ENCODE measurements around the gene AIFM3.
"Not testable (repeated sequence)": the region's sequence is repeated elsewhere in the genome, so short reads cannot be mapped to it uniquely, and the experiment has no call there.

Gene AIFM3

GRCh38 chr22:20963201-20964052 lies 3.6 kb upstream of the AIFM3 start:
- Histone ChIP-seq H3K27me3 (replicated peaks; ENCODE audit: control insufficient read depth, insufficient read depth, low read length) (peaks cover 23% of the 10 kb centered on the region), H3K4me1 (ENCODE audit: control insufficient read depth, insufficient read depth, low read length) (no peaks in the 10 kb centered on the region), H3K9ac (ENCODE audit: low read length) (no peak overlapping the region), H3K9me3 (ENCODE audit: control insufficient read depth, low read length) (no peaks in the 10 kb centered on the region), H3K36me3 (ENCODE audit: control insufficient read depth, insufficient read depth, low read length, severe bottlenecking) (no peaks in the 10 kb centered on the region), H3K4me3 (ENCODE audit: low read length) (no peak overlapping the region)
- DNase-seq (ENCODE audit: low read depth): no peak

GRCh38 chr22:20964090-20964798 lies 2.8 kb upstream of the AIFM3 start:
- DNase-seq (ENCODE audit: low read depth): no peak
- no peaks in the 10 kb centered on the region for H3K9me3 ChIP-seq (ENCODE audit: control insufficient read depth, low read length)
- H3K4me3 ChIP-seq (ENCODE audit: low read length): no peak overlapping the region
- no peaks in the 10 kb centered on the region for H3K4me1 ChIP-seq (ENCODE audit: control insufficient read depth, insufficient read depth, low read length)
- no peak overlapping the region for H3K9ac ChIP-seq (ENCODE audit: low read length)
- no peaks in the 10 kb centered on the region for H3K36me3 ChIP-seq (ENCODE audit: control insufficient read depth, insufficient read depth, low read length, severe bottlenecking)
- peaks cover 23% of the 10 kb centered on the region for H3K27me3 ChIP-seq (replicated peaks; ENCODE audit: control insufficient read depth, insufficient read depth, low read length)

- no peak for DNase-seq (ENCODE audit: low read depth)
- Histone ChIP-seq H3K9ac (ENCODE audit: low read length) (no peak overlapping the region), H3K36me3 (ENCODE audit: control insufficient read depth, insufficient read depth, low read length, severe bottlenecking) (no peaks in the 10 kb centered on the region), H3K4me3 (ENCODE audit: low read length) (no peak overlapping the region), H3K27me3 (replicated peaks; ENCODE audit: control insufficient read depth, insufficient read depth, low read length) (peaks cover 23% of the 10 kb centered on the region), H3K9me3 (ENCODE audit: control insufficient read depth, low read length) (no peaks in the 10 kb centered on the region), H3K4me1 (ENCODE audit: control insufficient read depth, insufficient read depth, low read length) (no peaks in the 10 kb centered on the region)
Observed at GRCh38 chr22:20964799-20965103, 2.3 kb upstream of the AIFM3 start.

- no peaks in the 10 kb centered on the region for H3K36me3 ChIP-seq (ENCODE audit: control insufficient read depth, insufficient read depth, low read length, severe bottlenecking)
- H3K4me3 ChIP-seq (ENCODE audit: low read length): no peak overlapping the region
- H3K27me3 ChIP-seq (replicated peaks; ENCODE audit: control insufficient read depth, insufficient read depth, low read length): peaks cover 23% of the 10 kb centered on the region
- no peaks in the 10 kb centered on the region for H3K9me3 ChIP-seq (ENCODE audit: control insufficient read depth, low read length)
- H3K9ac ChIP-seq (ENCODE audit: low read length): no peak overlapping the region
- DNase-seq (ENCODE audit: low read depth): peak; percentile 32
- no peaks in the 10 kb centered on the region for H3K4me1 ChIP-seq (ENCODE audit: control insufficient read depth, insufficient read depth, low read length)
Observed at GRCh38 chr22:20965104-20965887, 1.8 kb upstream of the AIFM3 start.

- Histone ChIP-seq H3K4me1 (ENCODE audit: control insufficient read depth, insufficient read depth, low read length) (no peaks in the 10 kb centered on the region), H3K4me3 (ENCODE audit: low read length) (no peak overlapping the region), H3K9ac (ENCODE audit: low read length) (no peak overlapping the region), H3K36me3 (ENCODE audit: control insufficient read depth, insufficient read depth, low read length, severe bottlenecking) (no peaks in the 10 kb centered on the region), H3K27me3 (replicated peaks; ENCODE audit: control insufficient read depth, insufficient read depth, low read length) (peaks cover 23% of the 10 kb centered on the region), H3K9me3 (ENCODE audit: control insufficient read depth, low read length) (no peaks in the 10 kb centered on the region)
- no peak for DNase-seq (ENCODE audit: low read depth)
Observed at GRCh38 chr22:20965888-20966855, 883 bp upstream of the AIFM3 start.

GRCh38 chr22:20967697-20968211 lies 699 bp downstream of the AIFM3 start:
- Histone ChIP-seq H3K27me3 (replicated peaks; ENCODE audit: control insufficient read depth, insufficient read depth, low read length) (peaks cover 23% of the 10 kb centered on the region), H3K4me1 (ENCODE audit: control insufficient read depth, insufficient read depth, low read length) (no peaks in the 10 kb centered on the region), H3K4me3 (ENCODE audit: low read length) (no peak overlapping the region), H3K9me3 (ENCODE audit: control insufficient read depth, low read length) (no peaks in the 10 kb centered on the region), H3K9ac (ENCODE audit: low read length) (no peak overlapping the region), H3K36me3 (ENCODE audit: control insufficient read depth, insufficient read depth, low read length, severe bottlenecking) (no peaks in the 10 kb centered on the region)
- DNase-seq (ENCODE audit: low read depth): no peak

- Histone ChIP-seq H3K9me3 (ENCODE audit: control insufficient read depth, low read length) (no peaks in the 10 kb centered on the region), H3K9ac (ENCODE audit: low read length) (no peak overlapping the region), H3K36me3 (ENCODE audit: control insufficient read depth, insufficient read depth, low read length, severe bottlenecking) (no peaks in the 10 kb centered on the region), H3K4me3 (ENCODE audit: low read length) (no peak overlapping the region), H3K27me3 (replicated peaks; ENCODE audit: control insufficient read depth, insufficient read depth, low read length) (peaks cover 17% of the 10 kb centered on the region), H3K4me1 (ENCODE audit: control insufficient read depth, insufficient read depth, low read length) (no peaks in the 10 kb centered on the region)
- no peak for DNase-seq (ENCODE audit: low read depth)
Observed at GRCh38 chr22:20968281-20968977, 1.4 kb downstream of the AIFM3 start.

- DNase-seq (ENCODE audit: low read depth): no peak
- no peaks in the 10 kb centered on the region for H3K36me3 ChIP-seq (ENCODE audit: control insufficient read depth, insufficient read depth, low read length, severe bottlenecking)
Observed at GRCh38 chr22:20970939-20971657, 4.0 kb downstream of the AIFM3 start.

GRCh38 chr22:20972014-20972694 lies 5.1 kb downstream of the AIFM3 start:
- not testable (repeated sequence) for H3K9ac ChIP-seq (ENCODE audit: low read length); H3K9me3 ChIP-seq (ENCODE audit: control insufficient read depth, low read length); H3K36me3 ChIP-seq (ENCODE audit: control insufficient read depth, insufficient read depth, low read length, severe bottlenecking); H3K4me1 ChIP-seq (ENCODE audit: control insufficient read depth, insufficient read depth, low read length); H3K4me3 ChIP-seq (ENCODE audit: low read length)
- peaks cover 18% of the 10 kb centered on the region for H3K27me3 ChIP-seq (replicated peaks; ENCODE audit: control insufficient read depth, insufficient read depth, low read length)
- DNase-seq (ENCODE audit: low read depth): peak; percentile 7

More at GRCh38 chr22:20970939-20971657, 4.0 kb downstream of the AIFM3 start:
- H3K9ac ChIP-seq (ENCODE audit: low read length): no peak overlapping the region
- no peaks in the 10 kb centered on the region for H3K9me3 ChIP-seq (ENCODE audit: control insufficient read depth, low read length)
- H3K4me1 ChIP-seq (ENCODE audit: control insufficient read depth, insufficient read depth, low read length): no peaks in the 10 kb centered on the region
- peaks cover 17% of the 10 kb centered on the region for H3K27me3 ChIP-seq (replicated peaks; ENCODE audit: control insufficient read depth, insufficient read depth, low read length)
- H3K4me3 ChIP-seq (ENCODE audit: low read length): no peak overlapping the region
